ENCODE results near the gene GIPC1.

GIPC1 gene

DNA sequence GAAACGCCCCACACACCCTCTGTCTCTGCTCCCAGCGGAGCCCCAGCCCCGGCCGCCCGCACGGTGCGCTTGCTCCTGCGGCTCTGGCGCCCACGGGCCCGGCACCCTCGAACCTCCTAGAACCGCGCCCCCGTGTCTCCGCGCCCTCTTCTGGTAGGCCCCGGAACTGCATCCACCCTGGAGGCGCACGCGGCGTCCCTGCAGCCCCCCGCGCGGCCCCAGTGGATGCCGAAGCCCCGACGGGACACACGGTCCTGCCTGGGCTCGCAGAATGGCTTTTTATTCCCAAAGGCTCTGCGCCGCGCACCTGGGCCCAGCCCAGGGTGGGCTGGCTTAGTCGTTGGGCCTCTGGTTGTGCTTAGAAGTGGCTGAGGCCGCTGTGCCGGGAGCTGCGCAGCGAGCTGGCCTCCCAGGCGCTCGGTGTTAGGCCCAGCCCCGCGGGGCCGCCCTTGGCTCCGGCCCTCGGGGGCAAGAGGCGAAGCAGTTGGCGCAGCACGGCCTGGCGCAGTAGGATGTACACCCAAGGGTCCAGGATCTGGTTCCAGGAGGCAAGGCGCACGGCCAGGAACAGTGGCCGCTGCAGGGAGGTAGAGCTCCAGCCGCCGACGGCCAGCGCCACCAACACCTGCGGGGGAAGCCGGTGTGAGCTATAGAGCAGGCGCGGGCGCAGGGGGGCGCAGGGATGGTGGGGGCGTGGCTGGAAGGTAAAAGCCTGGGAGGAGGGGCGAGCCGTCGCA is 23.6 kb downstream of the GIPC1 start:
- TF ChIP-seq, protein P1, sequence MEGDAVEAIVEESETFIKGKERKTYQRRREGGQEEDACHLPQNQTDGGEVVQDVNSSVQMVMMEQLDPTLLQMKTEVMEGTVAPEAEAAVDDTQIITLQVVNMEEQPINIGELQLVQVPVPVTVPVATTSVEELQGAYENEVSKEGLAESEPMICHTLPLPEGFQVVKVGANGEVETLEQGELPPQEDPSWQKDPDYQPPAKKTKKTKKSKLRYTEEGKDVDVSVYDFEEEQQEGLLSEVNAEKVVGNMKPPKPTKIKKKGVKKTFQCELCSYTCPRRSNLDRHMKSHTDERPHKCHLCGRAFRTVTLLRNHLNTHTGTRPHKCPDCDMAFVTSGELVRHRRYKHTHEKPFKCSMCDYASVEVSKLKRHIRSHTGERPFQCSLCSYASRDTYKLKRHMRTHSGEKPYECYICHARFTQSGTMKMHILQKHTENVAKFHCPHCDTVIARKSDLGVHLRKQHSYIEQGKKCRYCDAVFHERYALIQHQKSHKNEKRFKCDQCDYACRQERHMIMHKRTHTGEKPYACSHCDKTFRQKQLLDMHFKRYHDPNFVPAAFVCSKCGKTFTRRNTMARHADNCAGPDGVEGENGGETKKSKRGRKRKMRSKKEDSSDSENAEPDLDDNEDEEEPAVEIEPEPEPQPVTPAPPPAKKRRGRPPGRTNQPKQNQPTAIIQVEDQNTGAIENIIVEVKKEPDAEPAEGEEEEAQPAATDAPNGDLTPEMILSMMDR (conservative IDR thresholded peaks at IDR 0.05; ENCODE audit: low read depth, low read length), result peak; percentile 90
- H3K79me2 ChIP-seq (ENCODE audit: insufficient read depth, low read depth), result no peaks in the 10 kb centered on the region
- no peaks in the 10 kb centered on the region for H3K27me3 ChIP-seq (ENCODE audit: insufficient read depth, low read depth)
- H4K20me1 ChIP-seq (ENCODE audit: insufficient read depth), result no peaks in the 10 kb centered on the region
- H2AFZ ChIP-seq (ENCODE audit: low read depth), result peak overlapping the region; percentile 54
- H3K4me3 ChIP-seq (IDR thresholded peaks at IDR 0.05; ENCODE audit: insufficient read depth, low read depth, low read length), result no peak overlapping the region
- 0 out of 2 replicates have a peak overlapping the region, but pooled peaks have one; percentile 17 for H3K4me2 ChIP-seq
- H3K36me3 ChIP-seq (ENCODE audit: insufficient read depth), result no peaks in the 10 kb centered on the region
- no peaks in the 10 kb centered on the region for H3K4me1 ChIP-seq (ENCODE audit: low read depth, poor library complexity, severe bottlenecking)
- no peak overlapping the region for H3K27ac ChIP-seq
- H3K9ac ChIP-seq, result no peak overlapping the region

DNA sequence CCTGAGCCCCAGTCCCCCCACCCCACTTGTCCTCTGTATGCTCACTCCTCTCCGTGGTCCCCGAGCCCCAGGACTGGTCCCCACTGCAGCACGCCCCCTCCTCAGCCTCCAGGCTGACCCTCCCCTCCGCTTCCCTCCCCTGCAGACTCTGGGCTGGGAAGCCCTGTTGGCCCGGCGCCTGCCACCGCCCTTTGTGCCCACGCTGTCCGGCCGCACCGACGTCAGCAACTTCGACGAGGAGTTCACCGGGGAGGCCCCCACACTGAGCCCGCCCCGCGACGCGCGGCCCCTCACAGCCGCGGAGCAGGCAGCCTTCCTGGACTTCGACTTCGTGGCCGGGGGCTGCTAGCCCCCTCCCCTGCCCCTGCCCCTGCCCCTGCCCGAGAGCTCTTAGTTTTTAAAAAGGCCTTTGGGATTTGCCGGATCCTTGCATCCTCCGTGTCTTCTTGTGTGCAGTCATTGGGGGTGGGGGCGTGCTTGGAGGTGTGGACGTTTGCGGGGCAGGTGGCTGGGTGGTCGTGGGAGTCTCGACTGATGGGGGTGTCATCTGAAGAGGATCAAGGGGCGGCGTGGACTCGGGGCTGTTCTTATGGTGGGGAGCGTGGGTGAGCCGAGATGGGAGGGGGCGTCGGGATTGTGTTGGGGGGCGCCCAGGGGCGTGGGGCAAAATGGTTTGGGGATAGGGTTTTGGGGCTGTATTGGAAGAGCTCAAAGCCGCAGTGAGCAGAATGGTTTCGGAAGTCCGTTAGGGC is 24.3 kb downstream of the GIPC1 start:
- Histone ChIP-seq H3K27me3 (ENCODE audit: insufficient read depth, low read depth) (no peaks in the 10 kb centered on the region), H4K20me1 (ENCODE audit: insufficient read depth) (no peaks in the 10 kb centered on the region), H2AFZ (ENCODE audit: low read depth) (peak overlapping the region; percentile 54; the same call in 1 of the 2 replicates), H3K4me2 (0 out of 2 replicates have a peak overlapping the region, but pooled peaks have one; percentile 17), H3K4me1 (ENCODE audit: low read depth, poor library complexity, severe bottlenecking) (no peaks in the 10 kb centered on the region), H3K9ac (no peak overlapping the region), H3K4me3 (IDR thresholded peaks at IDR 0.05; ENCODE audit: insufficient read depth, low read depth, low read length) (no peak overlapping the region), H3K36me3 (ENCODE audit: insufficient read depth) (no peaks in the 10 kb centered on the region), H3K27ac (no peak overlapping the region), H3K79me2 (ENCODE audit: insufficient read depth, low read depth) (no peaks in the 10 kb centered on the region)
- TF ChIP-seq, protein P1 (conservative IDR thresholded peaks at IDR 0.05; ENCODE audit: low read depth, low read length), result no peak

DNA sequence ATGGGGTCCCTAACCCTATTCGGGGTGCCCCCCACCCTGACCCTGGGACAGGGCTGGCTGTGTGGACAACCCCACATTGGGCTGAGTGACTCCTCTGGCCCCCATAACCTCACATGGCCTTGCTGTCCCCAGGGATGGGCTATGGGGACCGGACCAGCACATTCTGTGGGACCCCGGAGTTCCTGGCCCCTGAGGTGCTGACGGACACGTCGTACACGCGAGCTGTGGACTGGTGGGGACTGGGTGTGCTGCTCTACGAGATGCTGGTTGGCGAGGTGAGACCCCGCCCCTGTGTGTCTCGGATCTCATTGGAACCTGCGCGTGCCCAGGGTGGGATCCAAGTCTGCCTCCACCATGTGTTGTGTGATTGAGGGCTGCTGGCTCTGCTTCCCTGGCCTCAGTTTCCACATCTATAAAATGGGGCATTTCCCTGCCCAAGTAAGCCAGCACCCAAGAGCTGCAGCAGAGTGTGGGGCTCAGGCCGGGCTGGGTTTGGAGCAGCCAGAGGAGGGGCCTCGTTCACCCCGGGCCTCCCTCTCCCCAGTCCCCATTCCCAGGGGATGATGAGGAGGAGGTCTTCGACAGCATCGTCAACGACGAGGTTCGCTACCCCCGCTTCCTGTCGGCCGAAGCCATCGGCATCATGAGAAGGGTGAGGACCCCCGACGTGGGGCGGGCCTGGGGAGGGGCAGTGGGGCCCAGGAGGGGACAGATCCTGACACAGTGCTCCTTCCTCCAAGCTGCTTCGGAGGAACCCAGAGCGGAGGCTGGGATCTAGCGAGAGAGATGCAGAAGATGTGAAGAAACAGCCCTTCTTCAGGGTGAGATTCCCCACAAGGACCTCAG is 25.7 kb downstream of the GIPC1 start:
- H4K20me1 ChIP-seq (ENCODE audit: insufficient read depth), result no peaks in the 10 kb centered on the region
- H3K4me1 ChIP-seq (ENCODE audit: low read depth, poor library complexity, severe bottlenecking), result no peaks in the 10 kb centered on the region
- no peak overlapping the region for H3K4me3 ChIP-seq (IDR thresholded peaks at IDR 0.05; ENCODE audit: insufficient read depth, low read depth, low read length)
- no peak overlapping the region for H3K9ac ChIP-seq
- H3K79me2 ChIP-seq (ENCODE audit: insufficient read depth, low read depth), result no peaks in the 10 kb centered on the region
- no peak overlapping the region for H3K4me2 ChIP-seq
- no peaks in the 10 kb centered on the region for H3K36me3 ChIP-seq (ENCODE audit: insufficient read depth)
- H2AFZ ChIP-seq (ENCODE audit: low read depth), result no peak overlapping the region
- no peak overlapping the region for H3K27ac ChIP-seq
- H3K27me3 ChIP-seq (ENCODE audit: insufficient read depth, low read depth), result no peaks in the 10 kb centered on the region
- TF ChIP-seq, protein P1 (conservative IDR thresholded peaks at IDR 0.05; ENCODE audit: low read depth, low read length), result no peak

DNA sequence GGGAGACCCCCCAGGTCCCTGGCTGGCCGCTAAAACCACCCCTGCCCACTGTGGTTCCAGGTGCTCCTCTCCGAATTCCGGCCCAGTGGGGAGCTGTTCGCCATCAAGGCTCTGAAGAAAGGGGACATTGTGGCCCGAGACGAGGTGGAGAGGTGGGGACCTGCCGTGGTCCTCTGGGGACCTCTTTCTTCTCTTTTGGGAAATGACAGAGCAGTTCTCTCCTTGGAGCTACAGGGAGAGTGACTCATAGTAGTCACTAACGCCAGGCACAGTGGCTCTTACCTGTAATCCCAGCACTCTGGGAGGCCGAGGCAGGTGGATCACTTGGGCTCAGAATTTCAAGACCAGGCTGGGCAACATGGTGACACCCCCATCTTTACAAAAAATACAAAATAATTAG is 28.1 kb downstream of the GIPC1 start:
- Histone ChIP-seq H3K4me1 (ENCODE audit: low read depth, poor library complexity, severe bottlenecking) (no peaks in the 10 kb centered on the region), H2AFZ (ENCODE audit: low read depth) (no peak overlapping the region), H3K27ac (no peak overlapping the region), H3K79me2 (ENCODE audit: insufficient read depth, low read depth) (no peaks in the 10 kb centered on the region), H3K4me3 (IDR thresholded peaks at IDR 0.05; ENCODE audit: insufficient read depth, low read depth, low read length) (no peak overlapping the region), H3K27me3 (ENCODE audit: insufficient read depth, low read depth) (no peaks in the 10 kb centered on the region), H3K36me3 (ENCODE audit: insufficient read depth) (no peaks in the 10 kb centered on the region), H3K4me2 (no peak overlapping the region), H4K20me1 (ENCODE audit: insufficient read depth) (no peaks in the 10 kb centered on the region), H3K9ac (no peak overlapping the region)
- TF ChIP-seq, protein P1 (conservative IDR thresholded peaks at IDR 0.05; ENCODE audit: low read depth, low read length), result no peak
